ENCODE results near the gene RAB27B. TPM values are rescaled to one million over a fixed set of nuclear protein-coding genes. Genes with fewer than 3 reads are reported as not detected.

The RAB27B gene
- total RNA-seq, 1 donor from 2014 or later: 0.11 TPM

- Histone ChIP-seq H3K36me3 (no peaks in the 10 kb centered on the region), H3K4me1 (no peaks in the 10 kb centered on the region), H3K27ac (no peak overlapping the region), H3K4me3 (no peak overlapping the region), H3K27me3 (no peaks in the 10 kb centered on the region), H3K9me3 (no peaks in the 10 kb centered on the region)
- DNase-seq (ENCODE audit: low spot score in 2 of 2): no peak
- no peak for TF ChIP-seq CTCF (IDR thresholded peaks at IDR 0.05)
- intact Hi-C loops (cut with DNase I): no loop called here
Measured at GRCh38 chr18:54883816-54884604, 55.7 kb downstream of the RAB27B start.

GRCh38 chr18:54888378-54888777, 60.1 kb downstream of the RAB27B start:
- DNase-seq (ENCODE audit: low spot score in 2 of 2): no peak
- no peaks in the 10 kb centered on the region for H3K4me1 ChIP-seq
- no peaks in the 10 kb centered on the region for H3K9me3 ChIP-seq
- no peak for TF ChIP-seq CTCF (IDR thresholded peaks at IDR 0.05)
- H3K27ac ChIP-seq: no peak overlapping the region
- H3K36me3 ChIP-seq: no peaks in the 10 kb centered on the region
- H3K27me3 ChIP-seq: no peaks in the 10 kb centered on the region
- intact Hi-C loops (cut with DNase I): no loop called here
- no peak overlapping the region for H3K4me3 ChIP-seq

- Histone ChIP-seq H3K36me3 (no peaks in the 10 kb centered on the region), H3K27ac (no peak overlapping the region), H3K9me3 (no peaks in the 10 kb centered on the region), H3K4me1 (no peaks in the 10 kb centered on the region), H3K27me3 (no peaks in the 10 kb centered on the region), H3K4me3 (no peak overlapping the region)
- no peak for DNase-seq (ENCODE audit: low spot score in 2 of 2)
- intact Hi-C loops (cut with DNase I): no loop called here
- TF ChIP-seq CTCF (IDR thresholded peaks at IDR 0.05): no peak
Measured at GRCh38 chr18:54888933-54889332, 60.7 kb downstream of the RAB27B start.

- Histone ChIP-seq H3K27ac (no peak overlapping the region), H3K9me3 (no peaks in the 10 kb centered on the region), H3K4me3 (no peak overlapping the region), H3K27me3 (no peaks in the 10 kb centered on the region), H3K36me3 (no peaks in the 10 kb centered on the region), H3K4me1 (no peaks in the 10 kb centered on the region)
- DNase-seq (ENCODE audit: low spot score in 2 of 2): no peak
- TF ChIP-seq CTCF (IDR thresholded peaks at IDR 0.05): no peak
- intact Hi-C loops (cut with DNase I): no loop called here
Measured at GRCh38 chr18:54899500-54899899, 71.2 kb downstream of the RAB27B start.

- intact Hi-C loops (cut with DNase I): no loop called here
- H3K9me3 ChIP-seq: no peaks in the 10 kb centered on the region
- no peak overlapping the region for H3K4me3 ChIP-seq
- H3K4me1 ChIP-seq: no peaks in the 10 kb centered on the region
- H3K36me3 ChIP-seq: no peaks in the 10 kb centered on the region
- no peaks in the 10 kb centered on the region for H3K27me3 ChIP-seq
- no peak for DNase-seq (ENCODE audit: low spot score in 2 of 2)
- TF ChIP-seq CTCF (IDR thresholded peaks at IDR 0.05): no peak
- no peak overlapping the region for H3K27ac ChIP-seq
Measured at GRCh38 chr18:54900290-54900689, 72.0 kb downstream of the RAB27B start.
